HS-27A (cell line): ENCODE data around the gene NDUFA11.

ENCODE experiments used
- DNase-seq: peaks from one replicate; pipeline ENCODE4 v3.0.0-alpha.2; 2012; ENCODE audit warnings: low read depth, missing footprints

Gene NDUFA11

GRCh38 chr19:5932609-5933262, 29.1 kb upstream of the NDUFA11 start:
- no peak for DNase-seq

- no peak for DNase-seq
Measured at GRCh38 chr19:5932146-5932545, 28.6 kb upstream of the NDUFA11 start.

GRCh38 chr19:5931251-5931650, 27.7 kb upstream of the NDUFA11 start:
- no peak for DNase-seq

GRCh38 chr19:5929625-5930024, 26.0 kb upstream of the NDUFA11 start:
- no peak for DNase-seq

GRCh38 chr19:5929179-5929578, 25.6 kb upstream of the NDUFA11 start:
- DNase-seq = no peak

GRCh38 chr19:5927441-5927821, 23.8 kb upstream of the NDUFA11 start:
- no peak for DNase-seq

- DNase-seq = no peak
Measured at GRCh38 chr19:5926641-5927440, 23.3 kb upstream of the NDUFA11 start.

GRCh38 chr19:5925830-5926427, 22.3 kb upstream of the NDUFA11 start:
- no peak for DNase-seq

GRCh38 chr19:5923356-5923755, 19.8 kb upstream of the NDUFA11 start:
- no peak for DNase-seq

- DNase-seq = no peak
Measured at GRCh38 chr19:5922161-5922545, 18.6 kb upstream of the NDUFA11 start.

GRCh38 chr19:5921516-5922160, 18.0 kb upstream of the NDUFA11 start:
- no peak for DNase-seq

- no peak for DNase-seq
Measured at GRCh38 chr19:5918463-5919079, 15.0 kb upstream of the NDUFA11 start.

GRCh38 chr19:5917431-5918107, 14.0 kb upstream of the NDUFA11 start:
- no peak for DNase-seq

- no peak for DNase-seq
Measured at GRCh38 chr19:5916181-5916708, 12.7 kb upstream of the NDUFA11 start.

GRCh38 chr19:5915782-5916165, 12.2 kb upstream of the NDUFA11 start:
- no peak for DNase-seq

GRCh38 chr19:5914946-5915781, 11.6 kb upstream of the NDUFA11 start:
- DNase-seq = no peak

GRCh38 chr19:5914358-5914774, 10.8 kb upstream of the NDUFA11 start:
- DNase-seq = no peak

GRCh38 chr19:5913739-5914357, 10.3 kb upstream of the NDUFA11 start, which contains the start of gene CAPS:
TSS of gene CAPS (plus strand) at chr19:5914254. CDS start at chr19:5914407, 153 bp downstream.
- DNase-seq = no peak

- DNase-seq = no peak
Measured at GRCh38 chr19:5911366-5911765, 7.8 kb upstream of the NDUFA11 start.

GRCh38 chr19:5910638-5910907, 7.0 kb upstream of the NDUFA11 start:
- no peak for DNase-seq
